IMR-90 (cell line): ENCODE results near the gene PRRX1. TPM values are rescaled to one million over a fixed set of nuclear protein-coding genes. Genes with fewer than 3 reads are reported as not detected.

Experiments
- ATAC-seq: fragments of 200-7000 bp; cut with Tn5 transposase; 2 replicates; pipeline ENCODE4 v1.9.1; 2020; ENCODE audit warnings: low read depth, mild to moderate bottlenecking, moderate library complexity
- BruUV-seq: library from RNA; stranded (reverse); fragments of 400-500 nt; replicated peaks from 2 replicates; lab custom pipeline; 2021; lab: Mats Ljungman, UMichigan
- CTCF ChIA-PET: fragments of 300-600 bp; formaldehyde crosslinking; extraction: SDS; loops from one replicate; lab custom pipeline; 2021; ENCODE audit warnings: antibody characterized with exemption; lab: Yijun Ruan, JAX
- POLR2A ChIA-PET: fragments of 300-600 bp; sonication (Branson Sonifier 250); formaldehyde crosslinking; loops from one replicate; lab custom pipeline; 2022; ENCODE audit warnings: antibody characterized with exemption; ENCODE audit not compliant: unreplicated experiment; lab: Charles Lee
- DNase-seq: peaks from one replicate; pipeline ENCODE4 v3.0.0; 2013
- H2AFZ ChIP-seq: replicated peaks from 2 replicates; pipeline ENCODE3; 2013; ENCODE audit warnings: low read length, mild to moderate bottlenecking; ENCODE audit not compliant: poor library complexity
- H2AK5ac ChIP-seq: 2 replicates; pipeline ENCODE4 v1.6.1; 2013; ENCODE audit warnings: low read depth, low read length, inconsistent platforms
- H2AK9ac ChIP-seq: replicated peaks from 2 replicates; pipeline ENCODE3; 2013; ENCODE audit warnings: mild to moderate bottlenecking, low read depth, low read length, moderate library complexity; ENCODE audit not compliant: poor library complexity
- H2BK120ac ChIP-seq: 2 replicates; pipeline ENCODE4 v1.6.1; 2013; ENCODE audit warnings: low read depth, low read length, inconsistent platforms
- H2BK15ac ChIP-seq: 3 replicates; pipeline ENCODE4 v1.6.1; 2013; ENCODE audit warnings: low read depth, low read length, inconsistent platforms
- H2BK20ac ChIP-seq: 2 replicates; pipeline ENCODE4 v1.6.1; 2013; ENCODE audit warnings: low read depth, mild to moderate bottlenecking, inconsistent platforms, low read length, moderate library complexity
- H2BK5ac ChIP-seq: 2 replicates; pipeline ENCODE4 v1.6.1; 2013; ENCODE audit warnings: mild to moderate bottlenecking, low read depth, low read length, inconsistent platforms; ENCODE audit not compliant: poor library complexity, severe bottlenecking
- H3K14ac ChIP-seq: replicated peaks from 2 replicates; pipeline ENCODE4 v1.6.1; 2013; ENCODE audit warnings: low read depth, low read length, inconsistent platforms
- H3K18ac ChIP-seq: 2 replicates; pipeline ENCODE4 v1.6.1; 2013; ENCODE audit warnings: low read depth, low read length, control low read depth
- H3K23ac ChIP-seq: 2 replicates; pipeline ENCODE4 v1.6.1; 2013; ENCODE audit warnings: low read depth, low read length, inconsistent platforms
- H3K27ac ChIP-seq: 2 replicates; pipeline ENCODE4 v1.5.1; 2013; ENCODE audit warnings: mild to moderate bottlenecking, control low read depth, low read length; ENCODE audit not compliant: insufficient read depth
- H3K27me3 ChIP-seq: 2 replicates; pipeline ENCODE4 v1.6.1; 2013; ENCODE audit warnings: low read length; ENCODE audit not compliant: control insufficient read depth, insufficient read depth
- H3K36me3 ChIP-seq: 2 replicates; pipeline ENCODE4 v1.6.1; 2013; ENCODE audit warnings: low read length, mixed read lengths; ENCODE audit not compliant: control insufficient read depth, insufficient read depth
- H3K4ac ChIP-seq: 2 replicates; pipeline ENCODE4 v1.6.1; 2013; ENCODE audit warnings: low read depth, low read length, inconsistent platforms
- H3K4me1 ChIP-seq: 2 replicates; pipeline ENCODE4 v1.6.1; 2013; ENCODE audit warnings: low read length, mixed read lengths; ENCODE audit not compliant: control insufficient read depth, insufficient read depth
- H3K4me2 ChIP-seq: 2 replicates; pipeline ENCODE4 v1.6.1; 2013; ENCODE audit warnings: low read depth, mild to moderate bottlenecking, control low read depth, low read length, moderate library complexity
- H3K4me3 ChIP-seq: 2 replicates; pipeline ENCODE4 v1.5.1; 2013; ENCODE audit warnings: low read depth, mild to moderate bottlenecking, control low read depth, low read length, moderate library complexity; ENCODE audit not compliant: insufficient read depth
- H3K56ac ChIP-seq: 2 replicates; pipeline ENCODE4 v1.6.1; 2013; ENCODE audit warnings: low read length, inconsistent platforms; ENCODE audit not compliant: insufficient read depth; ENCODE audit errors: extremely low read depth
- H3K79me1 ChIP-seq, 2 experiments: 2 replicates each; pipeline ENCODE4 v1.6.1; 2013; ENCODE audit warnings: low read length in 2 of 2, inconsistent platforms in 1 of 2, low read depth in 1 of 2
- H3K9ac ChIP-seq: 2 replicates; pipeline ENCODE4 v1.6.1; 2013; ENCODE audit warnings: low read depth, low read length, control low read depth
- H3K9me1 ChIP-seq: 2 replicates; pipeline ENCODE4 v1.6.1; 2013; ENCODE audit warnings: low read length, inconsistent platforms; ENCODE audit not compliant: insufficient read depth
- H3K9me3 ChIP-seq: 2 replicates; pipeline ENCODE4 v1.6.1; 2013; ENCODE audit warnings: low read length; ENCODE audit not compliant: control insufficient read depth, insufficient read depth
- H4K20me1 ChIP-seq: 2 replicates; pipeline ENCODE4 v1.6.1; 2013; ENCODE audit warnings: low read length, inconsistent platforms; ENCODE audit not compliant: insufficient read depth
- H4K5ac ChIP-seq: 2 replicates; pipeline ENCODE4 v1.6.1; 2013; ENCODE audit warnings: mild to moderate bottlenecking, low read depth, low read length, control low read depth
- H4K8ac ChIP-seq, 2 experiments: 2 replicates each; pipeline ENCODE4 v1.6.1; 2013; ENCODE audit warnings: low read depth in 2 of 2, low read length in 2 of 2, control low read depth in 1 of 2, inconsistent platforms in 1 of 2
- H4K91ac ChIP-seq: 2 replicates; pipeline ENCODE4 v1.6.1; 2013; ENCODE audit warnings: low read depth, low read length, inconsistent platforms; ENCODE audit not compliant: insufficient read depth
- CHD1 ChIP-seq: IDR thresholded peaks from 2 replicates; pipeline ENCODE4 v1.6.1; 2012; ENCODE audit warnings: low read depth, low read length, improper control_type of control experiment
- ELK1 ChIP-seq: fragments of 150-350 bp; IDR thresholded peaks from 2 replicates; pipeline ENCODE4 v1.6.1; 2016; ENCODE audit warnings: low read depth, mild to moderate bottlenecking, low read length, moderate library complexity, borderline replicate concordance
- FOS ChIP-seq: fragments of 150-350 bp; IDR thresholded peaks from 2 replicates; pipeline ENCODE4 v1.6.1; 2016; ENCODE audit warnings: low read depth, low read length
- MAZ ChIP-seq: IDR thresholded peaks from 2 replicates; pipeline ENCODE4 v1.6.1; 2012; ENCODE audit warnings: low read depth, mild to moderate bottlenecking, low read length, improper control_type of control experiment, moderate library complexity, borderline replicate concordance
- RCOR1 ChIP-seq: IDR thresholded peaks from 2 replicates; pipeline ENCODE4 v1.6.1; 2012; ENCODE audit warnings: mild to moderate bottlenecking, low read length, improper control_type of control experiment; ENCODE audit not compliant: insufficient replicate concordance
- WGBS, 2 experiments: methylation state at CpG; one replicate each; pipeline versions ENCODE4 v1.1.5 to v1.1.7; 2013; ENCODE audit warnings: missing lambda C conversion rate in 2 of 2; ENCODE audit not compliant: insufficient read length in 1 of 2; ENCODE audit errors: extremely low coverage in 2 of 2; 5-methylcytosine and 5-hydroxymethylcytosine counted together
- dilution Hi-C: fragments of 300-500 bp; cut with HindIII; formaldehyde crosslinking; loops from one replicate; pipeline ENCODE4 v1.14.3; 2018; ENCODE audit warnings: low sequenced_read_pairs; ENCODE audit not compliant: unreplicated experiment
- in situ Hi-C: fragments of 300-500 bp; cut with MboI; formaldehyde crosslinking; loops from 3 replicates; pipeline ENCODE4 v1.14.3; 2019; ENCODE audit warnings: low sequenced_read_pairs, inconsistent platforms, mixed read lengths
- intact Hi-C: fragments of 100-400 bp; cut with micrococcal nuclease; formaldehyde crosslinking; loops from 2 replicates; pipeline ENCODE4 v1.10.0; 2022
- polyA plus RNA-seq, 3 experiments: library from polyadenylated mRNA; depleted of rRNA; stranded (reverse); fragments of >200 nt; gene quantifications; 2 replicates each; pipeline ENCODE4 v1.2.3, GENCODE V29; 2012; ENCODE audit warnings: low replicate concordance in 1 of 3
- total RNA-seq: library from RNA; depleted of rRNA; stranded (reverse); fragments of >200 nt; gene quantifications from 2 replicates; pipeline ENCODE4 v1.2.3, GENCODE V29; 2012

The PRRX1 gene
- total and polyA plus RNA-seq, 2 of the 4 experiments (the other 2 are of a cell fraction): 50.0 to 65.4 TPM

GRCh38 chr1:170758992-170759391 lies 95.1 kb downstream of the PRRX1 start:
- Histone ChIP-seq H2AK5ac (no peak overlapping the region), H3K4me2 (no peak overlapping the region), H3K4ac (no peak overlapping the region), H3K4me1 (no peaks in the 10 kb centered on the region), H2BK5ac (no peak overlapping the region), H3K27me3 (no peaks in the 10 kb centered on the region), H3K9ac (no peak overlapping the region), H4K20me1 (no peaks in the 10 kb centered on the region), H3K36me3 (no peaks in the 10 kb centered on the region), H3K23ac (no peak overlapping the region), H2BK120ac (no peak overlapping the region), H3K4me3 (no peak overlapping the region), H4K8ac (no peak overlapping the region), H3K18ac (no peak overlapping the region), H3K9me3 (no peaks in the 10 kb centered on the region), H2BK20ac (no peak overlapping the region), H3K9me1 (no peaks in the 10 kb centered on the region), H4K5ac (no peak overlapping the region), H2BK15ac (no peak overlapping the region), H2AK9ac (no peak overlapping the region), H2AFZ (no peak overlapping the region), H3K14ac (no peak overlapping the region), H3K27ac (no peak overlapping the region), H4K91ac (no peak overlapping the region), H3K56ac (no peak overlapping the region), H3K79me1 (no peaks in the 10 kb centered on the region)
- intact Hi-C loops: no loop called here
- dilution Hi-C loops: no loop called here
- ChIA-PET POLR2A (no interaction called here), CTCF (no interaction called here)
- no TSS peak for BruUV-seq
- DNase-seq (no peak), ATAC-seq (no peak)
- no CpG with 5 or more reads among the region's 2 CpGs for WGBS, 2 experiments
- TF ChIP-seq ELK1 (no peak), MAZ (no peak), RCOR1 (no peak), CHD1 (no peak), FOS (no peak)
- in situ Hi-C loops: loop anchor here (25.0 kb wide), 1 partner anchor 822 kb away; no protein-coding TSS in a partner anchor
